GM19239 (cell line): ENCODE data around the gene CRYGN.

Source experiments
- DNase-seq: peaks from one replicate; pipeline ENCODE4 v3.0.0; 2011; ENCODE audit warnings: low spot score; ENCODE audit not compliant: insufficient read length
- FAIRE-seq: peaks from 2 replicates; lab custom pipeline; 2011; peaks lifted over from hg19 to GRCh38; lab: Jason Lieb, UNC

Gene CRYGN

DNA sequence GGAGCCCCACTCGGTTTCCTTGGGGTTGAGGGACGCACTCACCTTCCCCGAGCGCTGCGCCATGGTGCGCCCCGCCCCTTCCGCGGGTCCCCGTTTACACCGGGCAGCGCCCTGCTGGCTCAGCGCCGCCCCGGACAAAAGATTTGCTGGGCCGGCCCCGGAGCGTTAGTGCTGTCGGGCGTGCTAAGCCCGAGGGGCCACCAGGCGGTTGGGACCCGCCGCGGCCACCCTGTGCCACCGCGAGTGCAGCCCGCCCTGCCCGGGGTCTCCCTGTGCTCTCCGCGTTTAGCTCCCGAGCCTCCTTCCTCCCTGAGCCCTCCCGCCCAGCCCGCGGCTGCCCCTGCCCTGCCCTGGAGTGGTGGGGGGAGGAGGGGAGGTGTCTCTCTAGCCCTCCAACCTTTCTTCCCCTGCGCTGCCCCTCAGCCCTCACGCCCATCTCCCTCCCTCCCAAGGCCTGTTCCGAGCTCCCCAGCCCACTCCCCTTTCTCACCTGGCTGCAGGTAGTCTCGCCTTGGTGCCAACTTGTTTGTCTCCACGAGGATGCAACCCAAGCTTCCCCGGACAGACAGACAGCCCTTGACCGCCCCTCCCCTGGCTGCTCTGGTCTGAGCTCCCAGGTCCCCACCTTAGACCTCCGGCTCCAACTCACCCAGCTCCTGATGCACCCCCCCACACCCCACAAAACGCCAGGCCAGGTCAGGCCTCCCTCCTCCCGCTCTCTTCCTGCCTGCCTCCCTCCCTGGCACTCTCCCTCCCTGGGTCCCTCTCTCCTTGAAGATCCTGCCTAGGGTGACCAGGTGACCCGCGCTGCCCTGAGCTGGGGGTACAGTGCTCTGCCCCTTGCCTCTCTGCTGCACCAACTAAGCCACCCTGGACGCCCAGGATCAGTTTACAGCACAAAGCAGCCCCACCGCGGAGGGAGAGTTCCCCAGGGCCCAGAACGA is at the start of gene CRYGN:
Gene CRYGN (minus strand): TSS at position 287 of the 944 bp plus-strand sequence. CDS start 224 bp downstream, at position 63.
- FAIRE-seq = no peak
- DNase-seq = no peak

DNA sequence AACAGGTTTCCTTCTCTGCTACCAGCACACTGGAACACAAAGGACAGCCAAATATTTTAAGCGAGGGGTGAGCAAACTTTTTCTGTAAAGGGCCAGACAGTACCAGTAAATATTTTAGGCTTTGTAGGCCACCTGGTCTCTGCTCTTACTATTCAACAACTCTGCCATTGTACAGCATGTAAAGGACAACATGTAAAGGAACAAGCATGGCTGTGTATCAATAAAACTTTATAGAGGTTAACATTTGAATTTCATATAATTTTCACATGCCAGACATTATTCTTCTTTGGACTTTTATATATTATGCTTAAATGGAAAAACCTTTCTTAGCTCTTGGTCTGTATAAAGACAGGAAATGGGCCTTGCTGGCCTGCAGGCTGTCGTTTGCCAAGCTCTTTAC is 49.6 kb upstream of the CRYGN start:
- DNase-seq = no peak
- FAIRE-seq = no peak

- DNase-seq (no peak), FAIRE-seq (no peak)
Measured at GRCh38 chr7:151488096-151488495, 48.2 kb upstream of the CRYGN start.

GRCh38 chr7:151487228-151487627 is 47.3 kb upstream of the CRYGN start:
- FAIRE-seq (no peak), DNase-seq (no peak)

DNA sequence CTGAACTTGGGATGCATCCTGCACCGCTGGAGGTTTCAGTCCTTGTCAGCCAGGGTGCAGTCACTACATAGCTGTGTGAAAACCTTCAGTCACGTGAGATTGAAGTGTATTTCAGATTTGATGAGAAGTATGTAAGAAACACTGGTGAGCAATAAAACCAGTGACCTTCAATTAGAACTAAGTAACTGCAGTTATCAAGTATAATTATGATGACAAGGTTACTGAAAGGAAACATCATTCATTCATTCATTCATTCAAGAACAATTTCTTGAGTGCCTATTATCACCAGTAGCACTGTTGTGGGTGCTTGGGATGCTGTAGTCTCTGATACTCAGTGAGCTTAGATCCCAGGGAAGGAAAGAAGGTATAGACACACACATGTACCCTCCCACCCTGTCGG is 46.1 kb upstream of the CRYGN start:
- FAIRE-seq (no peak), DNase-seq (no peak)

GRCh38 chr7:151484971-151485707 is 45.2 kb upstream of the CRYGN start:
- DNase-seq (no peak), FAIRE-seq (peak; percentile 28)

DNA sequence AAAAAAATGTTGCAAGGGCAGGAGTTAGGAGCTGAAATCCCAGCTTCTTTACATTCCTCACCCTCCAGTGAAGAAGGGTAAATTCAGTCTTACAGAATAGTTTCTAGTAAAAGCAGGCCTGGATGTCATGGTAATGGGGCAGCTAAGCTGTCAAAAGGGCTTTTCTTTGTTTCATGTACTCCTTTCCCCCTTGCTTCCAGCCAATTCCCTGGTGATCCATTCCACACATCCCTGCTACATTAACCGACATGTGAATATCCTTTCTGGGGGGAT is 43.7 kb upstream of the CRYGN start:
- DNase-seq (no peak), FAIRE-seq (no peak)

- DNase-seq (no peak), FAIRE-seq (no peak)
Measured at GRCh38 chr7:151482883-151483710, 43.2 kb upstream of the CRYGN start.

DNA sequence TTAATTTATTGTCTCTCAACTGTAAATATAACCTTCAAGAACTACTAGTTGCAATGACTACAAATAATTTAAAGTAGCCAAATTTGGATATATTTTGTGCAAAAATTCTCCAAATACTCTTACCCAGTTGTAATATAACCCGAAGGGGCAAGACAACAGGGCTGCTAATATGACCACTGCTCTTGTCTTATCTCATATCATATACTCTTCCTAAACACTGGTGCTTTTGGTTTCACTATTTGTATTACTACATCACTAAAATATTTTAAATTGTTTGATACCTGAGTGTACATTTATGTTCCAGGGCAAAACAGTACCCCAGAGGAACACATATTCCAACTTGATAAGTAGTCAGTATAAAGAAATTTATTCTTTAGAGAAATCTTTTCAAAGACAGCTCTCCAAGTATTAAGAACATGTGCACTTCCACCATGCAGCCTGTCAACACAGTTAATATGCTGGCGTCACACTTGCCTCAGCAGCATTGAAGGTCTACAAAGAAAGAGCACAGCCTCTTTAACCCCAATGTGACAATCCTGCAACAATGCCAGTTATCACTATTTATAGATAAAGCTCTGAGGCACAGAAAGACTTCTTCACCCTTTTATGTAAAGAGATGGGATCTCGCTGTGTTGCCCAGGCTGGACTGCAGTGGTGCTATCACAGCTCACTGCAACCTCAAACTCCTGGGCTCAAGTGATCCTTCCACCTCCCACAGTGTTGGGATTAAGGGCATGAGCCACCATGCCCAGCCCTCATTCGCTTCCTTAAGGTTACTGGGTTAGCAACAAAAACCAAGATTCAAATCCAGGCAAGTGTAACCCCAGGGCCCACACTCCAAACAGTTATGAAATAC is 41.9 kb upstream of the CRYGN start:
- DNase-seq (no peak), FAIRE-seq (peak; percentile 8)

GRCh38 chr7:151477867-151478266 is 37.9 kb upstream of the CRYGN start:
- peak; percentile 45 for FAIRE-seq
- DNase-seq = no peak

- FAIRE-seq (peak; percentile 60), DNase-seq (no peak)
Measured at GRCh38 chr7:151472644-151473380, 32.9 kb upstream of the CRYGN start.

DNA sequence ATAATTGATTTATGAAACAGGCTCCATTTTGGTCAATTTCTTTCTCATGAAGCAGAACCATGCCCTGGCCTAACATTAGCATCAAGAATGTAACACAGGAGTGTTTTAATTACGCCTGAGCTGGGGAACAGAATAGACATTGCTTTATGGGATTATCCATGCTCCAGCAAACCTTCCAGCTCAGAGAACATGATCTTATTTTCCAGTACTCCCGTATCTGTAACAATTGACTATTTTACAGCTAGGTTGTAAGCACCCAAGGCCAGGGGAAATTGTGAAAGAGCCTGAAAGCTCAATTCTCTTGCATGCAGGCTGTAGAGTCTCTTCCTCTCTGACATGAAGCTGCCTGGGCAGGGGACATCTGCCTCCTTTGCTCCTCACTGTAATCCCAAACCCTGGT is 30.8 kb upstream of the CRYGN start:
- peak; percentile 33 for FAIRE-seq

DNA sequence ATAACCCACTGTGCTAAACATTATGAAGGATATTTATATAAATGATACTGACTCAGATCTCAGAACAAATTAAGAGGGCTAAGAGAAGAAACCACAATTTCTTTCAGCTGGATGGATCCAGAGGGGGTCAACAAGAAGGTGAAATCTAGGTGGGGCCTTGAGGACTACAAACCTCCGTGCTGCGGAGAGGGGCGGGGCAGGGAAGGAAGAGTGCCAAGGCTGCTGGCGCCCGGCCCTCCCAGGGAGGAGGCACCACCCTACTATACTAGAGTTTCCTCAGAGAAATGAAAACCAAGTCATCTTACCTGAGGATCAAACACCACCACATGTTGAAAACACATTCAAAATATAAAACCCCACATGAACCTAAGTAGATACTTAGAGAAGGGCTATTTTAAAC is 29.3 kb upstream of the CRYGN start:
- DNase-seq (no peak), FAIRE-seq (no peak)

More for the DNA sequence above, 30.8 kb upstream of the CRYGN start:
- no peak for DNase-seq

DNA sequence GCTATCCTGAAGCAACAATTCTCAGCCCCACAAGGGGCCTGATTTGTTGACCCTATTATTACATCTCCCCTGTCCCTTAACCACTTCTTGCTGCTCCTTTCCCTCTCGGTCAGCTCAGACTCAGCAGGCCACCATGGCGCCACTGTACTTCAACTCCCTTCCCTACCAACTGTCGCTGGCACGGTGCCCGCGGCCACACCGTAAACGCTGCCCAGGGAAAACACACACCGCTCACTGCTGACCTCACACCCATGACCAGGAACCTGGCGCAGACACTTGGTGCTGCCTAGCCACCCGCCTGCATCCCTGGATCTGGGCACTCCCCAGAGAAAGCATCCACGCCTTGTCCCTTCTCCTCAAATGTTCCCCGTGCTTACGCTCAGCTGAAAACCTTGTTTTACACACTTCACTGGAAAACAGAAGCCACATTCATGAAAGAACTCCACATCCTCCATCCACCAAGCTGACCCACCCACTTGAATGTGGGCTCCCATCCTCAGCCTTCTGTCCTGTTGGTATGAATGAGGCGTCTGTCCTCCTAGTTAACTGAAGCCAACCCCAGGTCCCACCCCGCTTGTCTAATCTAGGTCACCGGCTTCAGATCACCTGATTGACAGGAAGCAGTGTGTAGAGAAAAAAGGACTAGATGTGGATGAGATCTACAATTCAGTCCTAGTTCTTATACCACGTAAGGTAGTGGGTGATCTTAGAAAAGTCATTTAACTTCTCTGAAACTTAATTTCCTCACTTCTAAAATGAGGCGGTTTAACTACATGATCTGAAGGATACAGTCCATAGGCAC is 28.5 kb upstream of the CRYGN start:
- DNase-seq = no peak
- FAIRE-seq = no peak

GRCh38 chr7:151465169-151465568 is 25.2 kb upstream of the CRYGN start:
- no peak for DNase-seq
- FAIRE-seq = no peak

DNA sequence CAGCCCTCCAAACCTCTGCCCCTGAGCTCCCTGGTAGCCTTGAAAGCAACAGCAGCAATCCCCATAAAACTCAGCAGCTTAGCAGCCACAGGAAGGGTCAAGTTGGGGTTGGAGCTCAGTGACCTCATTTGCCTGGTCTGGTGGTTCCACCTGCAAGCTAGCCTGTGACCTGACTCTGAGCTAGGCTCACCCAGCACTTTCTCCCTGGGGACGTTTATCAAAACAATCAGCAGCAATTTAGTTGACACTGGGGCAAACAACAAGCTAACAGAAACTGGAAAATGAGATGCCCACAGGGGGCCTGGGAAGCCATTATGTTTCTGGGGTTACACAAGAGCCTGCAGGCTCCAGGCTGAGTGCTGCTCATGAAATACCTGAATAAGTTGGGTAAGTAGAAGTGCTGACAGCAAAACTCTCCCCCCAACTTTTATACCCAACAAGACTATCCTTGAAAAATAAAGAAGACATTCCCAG is 22.4 kb upstream of the CRYGN start:
- no peak for DNase-seq
- no peak for FAIRE-seq

DNA sequence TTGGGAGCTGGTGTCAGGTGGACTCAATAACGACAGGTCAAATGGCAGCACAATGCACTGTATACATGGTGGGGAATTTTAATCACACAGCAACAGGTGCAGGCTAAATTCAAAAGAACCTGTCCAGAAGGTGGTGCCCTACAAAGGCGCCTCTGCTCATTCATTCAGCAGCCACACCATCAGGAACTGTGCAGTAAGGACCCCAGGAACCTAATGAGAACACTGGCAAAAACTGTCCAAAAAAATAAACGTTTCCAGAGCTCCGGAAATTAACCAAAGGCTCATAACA is 21.9 kb upstream of the CRYGN start:
- DNase-seq (no peak), FAIRE-seq (no peak)
